Ovary (tissue), 9 donors: ENCODE data around the gene FOXO1. TPM values are rescaled to one million over a fixed set of nuclear protein-coding genes. Genes with fewer than 3 reads are reported as not detected.

Source experiments
- DNase-seq, 5 donors: peaks; one replicate each; pipeline ENCODE4 v3.0.0-alpha.2; 2019 to 2020
- H3K27ac ChIP-seq, 2 donors: fragments of 200-600 bp; one replicate each; pipeline versions ENCODE4 v1.5.1 to v1.8.0; 2019 to 2022
- H3K27me3 ChIP-seq: fragments of 200-600 bp; one replicate; pipeline ENCODE4 v1.8.0; 2022
- H3K36me3 ChIP-seq: fragments of 200-600 bp; sonication (generic); one replicate; pipeline ENCODE4 v1.5.1; 2019
- H3K4me1 ChIP-seq: one replicate; pipeline ENCODE4 v1.8.1; 2013; ENCODE audit warnings: mild to moderate bottlenecking, moderate library complexity; ENCODE audit not compliant: insufficient read depth
- H3K4me3 ChIP-seq: fragments of 200-600 bp; sonication (generic); one replicate; pipeline ENCODE4 v1.5.1; 2017
- H3K9me3 ChIP-seq, 2 donors: fragments of 200-600 bp in 1 of 2; sonication (generic) in 1 of 2; one replicate each; pipeline versions ENCODE4 v1.5.1 to v1.8.1; 2013 to 2019; ENCODE audit warnings: mild to moderate bottlenecking in 1 of 2, moderate library complexity in 1 of 2
- CTCF ChIP-seq, 3 donors: fragments of 450-650 bp in 2 of 3; fragments of 200-600 bp in 1 of 3; IDR thresholded peaks; one replicate each; pipeline versions ENCODE4 v1.5.1 to v1.8.0; 2016 to 2022; ENCODE audit warnings: antibody characterized with exemption in 3 of 3, mild to moderate bottlenecking in 1 of 3
- EP300 ChIP-seq: sonication (generic); formaldehyde crosslinking; IDR thresholded peaks from one replicate; pipeline ENCODE4 v1.6.1; 2017; ENCODE audit warnings: antibody characterized with exemption
- POLR2A ChIP-seq: fragments of 450-650 bp; IDR thresholded peaks from one replicate; pipeline ENCODE4 v1.6.1; 2017; ENCODE audit warnings: antibody characterized with exemption, mild to moderate bottlenecking, moderate library complexity
- WGBS, 3 donors: extraction: QIAGEN DNeasy Blood & Tissue Kit in 1 of 3; methylation state at CpG; one replicate each; pipeline versions ENCODE4 v1.1.5 to v1.1.7; 2013 to 2017; 5-methylcytosine and 5-hydroxymethylcytosine counted together
- intact Hi-C, 4 donors: fragments of 100-400 bp; cut with DNase I; formaldehyde crosslinking; loops; one replicate each; pipeline versions ENCODE4 v1.11.0 to v1.15.1; 2022 to 2023
- polyA plus RNA-seq, 2 donors: library from polyadenylated mRNA; stranded (reverse); fragments of 200-250 nt in 1 of 2; fragments of 350-450 nt in 1 of 2; fragmentation: Illumina TruSeq in 1 of 2; extraction: RNeasy Lipid Tissue Mini Kit (QIAGEN cat#74804) in 1 of 2; gene quantifications; one replicate each; pipeline ENCODE4 v1.2.3, GENCODE V29; 2013 to 2014
- total RNA-seq, 7 donors: library from RNA; depleted of rRNA in 2 of 7; stranded (reverse); fragments of >200 nt in 2 of 7; fragmentation: NEBNext Ultra II Directional in 3 of 7; extraction: Animal tissue kit (Norgen Biotek cat#: 25700) in 3 of 7; gene quantifications; one replicate each; pipeline versions ENCODE4 v1.1.0 to v1.2.4, GENCODE V29; 2016 to 2023
- donor health status: DM: no; HTN: no; CAD: no; lungs with moderate emphysema.
- donor health status: DM: no; HTN: no; CAD: no.
- donor health status: Bipolar disorder and iron deficiency.
- donor health status: DM: yes; HTN: yes; CAD: no.
- donor health status: DM: no; HTN: no; CAD: no.
- donor health status: DM: yes; HTN: yes; CAD: no.

FOXO1 gene
- total and polyA plus RNA-seq, 9 donors: 51.5 to 157 (median 107) TPM

DNA sequence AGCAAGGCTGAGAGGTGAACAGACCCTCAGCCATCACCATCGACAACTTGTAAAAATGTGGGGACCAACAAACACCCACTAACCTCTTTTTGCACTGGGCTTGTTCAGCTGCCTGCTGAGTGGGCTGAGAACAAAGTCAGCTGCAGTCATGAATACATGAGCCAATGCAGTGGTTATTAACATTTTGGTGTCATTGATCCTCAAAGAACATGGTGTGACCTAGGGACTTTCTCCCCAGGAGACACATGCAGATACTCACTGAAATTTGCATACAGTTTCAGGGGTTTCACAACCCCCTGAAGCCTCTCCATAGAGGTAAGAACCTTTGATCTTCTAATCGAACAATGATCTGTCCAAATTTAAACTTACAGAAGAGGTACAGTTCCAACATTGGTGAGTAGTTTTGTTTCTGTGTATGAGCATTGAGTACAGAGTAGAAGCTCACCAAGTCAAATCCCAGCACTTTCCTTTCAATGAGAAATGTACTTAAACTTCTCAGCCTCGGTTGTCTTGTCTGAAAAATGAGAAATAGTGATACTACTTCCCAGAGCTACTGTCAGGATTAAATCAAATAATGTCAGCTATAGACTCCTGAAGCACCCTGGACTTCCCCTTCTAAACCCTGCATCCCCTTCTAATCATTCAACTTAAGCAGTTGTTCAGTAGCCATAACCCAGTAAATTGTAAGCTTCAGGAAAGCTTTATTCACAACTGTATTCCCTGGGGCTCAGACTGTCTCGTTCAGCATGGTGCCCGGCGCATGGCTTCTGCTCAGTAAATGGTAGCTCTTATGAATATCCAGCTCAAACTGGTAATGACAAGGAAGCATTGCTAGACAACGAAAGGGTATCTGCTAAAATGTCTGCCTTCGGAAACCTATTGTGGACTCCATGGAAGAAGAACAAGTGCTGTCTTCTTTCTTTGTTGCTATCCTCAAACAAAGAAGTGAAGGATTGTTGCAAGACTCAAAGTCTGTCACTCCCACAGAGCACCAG lies 148.7 kb downstream of the FOXO1 start:
- Histone ChIP-seq H3K9me3 (no peaks in the 10 kb centered on the region), H3K36me3 (no peaks in the 10 kb centered on the region)
- WGBS, 3 donors: 91 to 95% (median 95%) methylated on average over 8 of the region's 8 CpGs

DNA sequence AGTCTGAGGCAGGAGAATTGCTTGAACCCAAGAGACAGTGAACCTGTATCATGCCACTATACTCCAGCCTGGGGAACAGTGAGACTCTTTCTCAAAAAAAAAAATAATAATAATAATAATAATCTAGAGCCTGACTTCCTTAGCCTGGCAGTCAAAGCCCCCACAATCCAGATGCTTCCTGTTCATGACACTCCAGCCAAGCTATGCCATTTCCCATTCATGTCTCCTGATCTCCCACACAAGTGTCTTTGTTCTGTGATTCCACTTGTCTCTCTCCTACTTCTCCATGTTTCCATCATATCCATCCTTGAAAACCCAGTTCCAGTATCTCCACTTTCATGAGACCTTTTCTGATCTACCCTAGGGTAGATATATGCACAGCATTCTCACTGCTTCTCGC lies 150.7 kb downstream of the FOXO1 start:
- 95 to 98% (median 97%) methylated on average over 1 of the region's 1 CpG for WGBS, 3 donors
- intact Hi-C loops: no loop called here
- Histone ChIP-seq H3K4me3 (no peak overlapping the region), H3K27ac (no peak overlapping the region), H3K4me1 (peaks cover 2% of the 10 kb centered on the region), H3K27me3 (no peaks in the 10 kb centered on the region), H3K9me3 (no peaks in the 10 kb centered on the region), H3K36me3 (no peaks in the 10 kb centered on the region)
- no peak for DNase-seq
- no peak for TF ChIP-seq POLR2A
- TF ChIP-seq EP300: no peak
- TF ChIP-seq CTCF (IDR thresholded peaks at IDR 0.05): no peak

More for the DNA sequence above, 148.7 kb downstream of the FOXO1 start:
- TF ChIP-seq CTCF (IDR thresholded peaks at IDR 0.05) (no peak), POLR2A (no peak), EP300 (no peak)
- Histone ChIP-seq H3K27ac (no peak overlapping the region), H3K27me3 (no peaks in the 10 kb centered on the region), H3K4me3 (no peak overlapping the region), H3K4me1 (peaks cover 2% of the 10 kb centered on the region)
- intact Hi-C loops: no loop called here
- DNase-seq: no peak

DNA sequence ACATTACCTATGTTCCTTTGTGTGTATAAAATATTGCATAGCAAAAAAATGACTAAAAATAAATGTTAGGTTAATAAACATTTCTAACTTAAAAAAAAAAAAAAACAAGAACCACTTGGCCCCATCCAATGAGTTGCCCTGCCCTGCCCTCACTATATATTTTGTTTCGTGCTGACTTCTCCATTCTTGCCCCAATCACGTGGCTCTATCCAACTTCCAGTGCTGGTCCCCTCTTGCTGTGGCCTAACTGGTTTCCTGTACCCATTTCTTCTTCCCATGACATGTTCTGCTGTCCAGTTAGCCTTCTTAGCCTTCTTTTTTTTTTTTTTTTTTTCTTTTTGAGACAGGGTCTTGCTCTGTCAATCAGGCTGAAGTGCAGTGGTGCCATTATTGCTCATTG lies 151.6 kb downstream of the FOXO1 start:
- H3K27ac ChIP-seq: no peak overlapping the region
- no peaks in the 10 kb centered on the region for H3K27me3 ChIP-seq
- no peaks in the 10 kb centered on the region for H3K9me3 ChIP-seq
- WGBS, 3 donors: 84 to 97% (median 96%) methylated on average over 2 of the region's 2 CpGs
- peaks cover 2% of the 10 kb centered on the region for H3K4me1 ChIP-seq
- TF ChIP-seq EP300 (no peak), POLR2A (no peak), CTCF (IDR thresholded peaks at IDR 0.05) (no peak)
- no peak overlapping the region for H3K4me3 ChIP-seq
- no peak for DNase-seq
- no peaks in the 10 kb centered on the region for H3K36me3 ChIP-seq
- intact Hi-C loops: no loop called here

- intact Hi-C loops: no loop called here
- Histone ChIP-seq H3K27me3 (no peaks in the 10 kb centered on the region), H3K27ac (no peak overlapping the region), H3K4me1 (no peaks in the 10 kb centered on the region), H3K36me3 (no peaks in the 10 kb centered on the region), H3K4me3 (no peak overlapping the region), H3K9me3 (no peaks in the 10 kb centered on the region)
- 76 to 84% (median 84%) methylated on average over 2 of the region's 2 CpGs for WGBS, 3 donors
- DNase-seq: no peak
- no peak for TF ChIP-seq EP300
- TF ChIP-seq CTCF (IDR thresholded peaks at IDR 0.05): no peak
- no peak for TF ChIP-seq POLR2A
Measured at GRCh38 chr13:40509876-40510275, 156.6 kb downstream of the FOXO1 start.
